Stimulated activated CD8-positive, alpha-beta memory T cell treated with anti-CD3 and anti-CD28 coated beads, Interleukin-12 subunit alpha, Interleukin-12 subunit beta, amount 100 ng/mL, for 1 hour (primary cell): ENCODE data around the gene HOXA5.

ENCODE experiments used
- DNase-seq: peaks from one replicate; pipeline ENCODE4 v3.0.0-alpha.2; 2020; ENCODE audit warnings: low read depth

HOXA5 gene

GRCh38 chr7:27093184-27093895, 50.1 kb downstream of the HOXA5 start:
- DNase-seq, result no peak

DNA sequence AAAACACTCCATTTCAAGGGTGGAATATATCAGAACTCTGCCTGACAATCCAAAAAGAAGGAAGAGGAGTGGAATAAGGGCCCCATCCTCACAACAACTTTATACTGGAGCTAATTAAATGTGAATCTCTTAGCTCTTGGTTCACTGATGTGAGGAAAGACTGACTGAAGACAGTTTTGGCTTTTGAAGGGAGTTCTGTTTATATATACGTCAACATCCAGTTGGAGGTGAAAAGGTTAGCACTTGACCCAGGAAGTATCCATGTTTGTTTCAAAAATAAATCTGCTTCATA, 50.7 kb downstream of the HOXA5 start:
- DNase-seq, result no peak

- no peak for DNase-seq
These were observed 51.3 kb downstream of the HOXA5 start for GRCh38 chr7:27091941-27092818.

DNA sequence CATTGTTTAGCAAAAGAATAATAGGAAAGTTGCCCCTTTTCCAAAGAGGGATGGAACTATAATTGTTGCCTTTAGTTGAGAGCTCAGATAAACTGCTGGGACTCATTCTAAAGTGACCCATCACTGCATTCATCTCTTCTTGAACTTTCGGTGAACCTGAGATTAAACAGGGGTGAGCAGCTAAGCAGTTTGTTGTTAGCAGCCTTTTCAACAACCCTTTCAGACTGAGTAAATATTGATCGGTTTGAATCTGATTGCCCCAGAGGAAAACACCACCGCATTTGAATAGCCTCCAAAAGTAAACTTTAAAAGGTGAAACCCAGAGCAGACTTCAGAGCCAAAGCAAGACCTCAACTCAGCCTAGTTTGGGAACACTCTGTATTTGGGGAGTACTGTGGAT, 52.4 kb downstream of the HOXA5 start:
- no peak for DNase-seq
